Uterus (tissue), 4 donors: ENCODE results near the gene ZDHHC5. TPM values are rescaled to one million over a fixed set of nuclear protein-coding genes. Genes with fewer than 3 reads are reported as not detected.
"Not testable (repeated sequence)": the region's sequence is repeated elsewhere in the genome, so short reads cannot be mapped to it uniquely, and the experiment has no call there.

Source experiments
- DNase-seq, 2 donors: peaks; one replicate each; pipeline ENCODE4 v3.0.0-alpha.2; 2019 to 2020
- H3K27ac ChIP-seq, 2 donors: fragments of 200-600 bp; sonication (generic); 1 replicate in 1 of 2; 2 replicates in 1 of 2; pipeline ENCODE4 v1.5.1; 2016 to 2018
- H3K27me3 ChIP-seq, 2 donors: fragments of 200-600 bp; sonication (generic); one replicate each; pipeline ENCODE4 v1.5.1; 2018 to 2019; ENCODE audit warnings: control low read depth in 1 of 2
- H3K36me3 ChIP-seq, 2 donors: fragments of 200-600 bp; sonication (generic); one replicate each; pipeline ENCODE4 v1.5.1; 2019; ENCODE audit warnings: control low read depth in 1 of 2
- H3K4me1 ChIP-seq, 2 donors: fragments of 200-600 bp; sonication (generic); one replicate each; pipeline ENCODE4 v1.5.1; 2018 to 2019; ENCODE audit warnings: control low read depth in 1 of 2
- H3K4me3 ChIP-seq, 2 donors: fragments of 200-600 bp; sonication (generic); 1 replicate in 1 of 2; 2 replicates in 1 of 2; pipeline ENCODE4 v1.5.1; 2018 to 2019; ENCODE audit warnings: mild to moderate bottlenecking in 1 of 2
- H3K9me3 ChIP-seq, 2 donors: fragments of 200-600 bp; sonication (generic); one replicate each; pipeline ENCODE4 v1.5.1; 2019; ENCODE audit warnings: control low read depth in 1 of 2
- POLR2A ChIP-seq, 2 donors: fragments of 450-650 bp; IDR thresholded peaks; one replicate each; pipeline ENCODE4 v1.6.1; 2016; ENCODE audit warnings: antibody characterized with exemption in 2 of 2, mild to moderate bottlenecking in 1 of 2, moderate library complexity in 1 of 2
- intact Hi-C: fragments of 100-400 bp; cut with DNase I; formaldehyde crosslinking; loops from one replicate; pipeline ENCODE4 v1.15.1; 2023; ENCODE audit warnings: low total_unique reads
- total RNA-seq, 4 donors: library from RNA; depleted of rRNA in 3 of 4; stranded (reverse); fragments of >200 nt in 3 of 4; gene quantifications; one replicate each; pipeline versions ENCODE4 v1.1.0 to v1.2.4, GENCODE V29; 2014 to 2023
- TF ChIP-seq, protein P1 (sequence below), 4 experiments: fragments of 200-600 bp in 2 of 4; fragments of 450-650 bp in 2 of 4; sonication (generic) in 2 of 4; IDR thresholded peaks; one replicate each; pipeline ENCODE4 v1.5.1; 2016 to 2019; ENCODE audit warnings: antibody characterized with exemption in 4 of 4, mild to moderate bottlenecking in 2 of 4, moderate library complexity in 1 of 4
- donor health status: DM: yes; HTN: yes; CAD: no.

The ZDHHC5 gene
- total RNA-seq, 4 donors from 2014 or later = 27.2 to 50.6 (median 34.6) TPM

- Histone ChIP-seq H3K27me3 (no peaks in the 10 kb centered on the region), H3K4me1 (no peaks in the 10 kb centered on the region), H3K36me3 (no peaks in the 10 kb centered on the region), H3K27ac (no peak overlapping the region), H3K4me3 (no peak overlapping the region), H3K9me3 (no peaks in the 10 kb centered on the region)
- no peak for DNase-seq
- TF ChIP-seq, protein P1, sequence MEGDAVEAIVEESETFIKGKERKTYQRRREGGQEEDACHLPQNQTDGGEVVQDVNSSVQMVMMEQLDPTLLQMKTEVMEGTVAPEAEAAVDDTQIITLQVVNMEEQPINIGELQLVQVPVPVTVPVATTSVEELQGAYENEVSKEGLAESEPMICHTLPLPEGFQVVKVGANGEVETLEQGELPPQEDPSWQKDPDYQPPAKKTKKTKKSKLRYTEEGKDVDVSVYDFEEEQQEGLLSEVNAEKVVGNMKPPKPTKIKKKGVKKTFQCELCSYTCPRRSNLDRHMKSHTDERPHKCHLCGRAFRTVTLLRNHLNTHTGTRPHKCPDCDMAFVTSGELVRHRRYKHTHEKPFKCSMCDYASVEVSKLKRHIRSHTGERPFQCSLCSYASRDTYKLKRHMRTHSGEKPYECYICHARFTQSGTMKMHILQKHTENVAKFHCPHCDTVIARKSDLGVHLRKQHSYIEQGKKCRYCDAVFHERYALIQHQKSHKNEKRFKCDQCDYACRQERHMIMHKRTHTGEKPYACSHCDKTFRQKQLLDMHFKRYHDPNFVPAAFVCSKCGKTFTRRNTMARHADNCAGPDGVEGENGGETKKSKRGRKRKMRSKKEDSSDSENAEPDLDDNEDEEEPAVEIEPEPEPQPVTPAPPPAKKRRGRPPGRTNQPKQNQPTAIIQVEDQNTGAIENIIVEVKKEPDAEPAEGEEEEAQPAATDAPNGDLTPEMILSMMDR (IDR thresholded peaks at IDR 0.05) = no peak
- TF ChIP-seq POLR2A (IDR thresholded peaks at IDR 0.05) = no peak
- intact Hi-C loops = no loop called here
Observed at GRCh38 chr11:57680552-57680874, 12.6 kb downstream of the ZDHHC5 start.

DNA sequence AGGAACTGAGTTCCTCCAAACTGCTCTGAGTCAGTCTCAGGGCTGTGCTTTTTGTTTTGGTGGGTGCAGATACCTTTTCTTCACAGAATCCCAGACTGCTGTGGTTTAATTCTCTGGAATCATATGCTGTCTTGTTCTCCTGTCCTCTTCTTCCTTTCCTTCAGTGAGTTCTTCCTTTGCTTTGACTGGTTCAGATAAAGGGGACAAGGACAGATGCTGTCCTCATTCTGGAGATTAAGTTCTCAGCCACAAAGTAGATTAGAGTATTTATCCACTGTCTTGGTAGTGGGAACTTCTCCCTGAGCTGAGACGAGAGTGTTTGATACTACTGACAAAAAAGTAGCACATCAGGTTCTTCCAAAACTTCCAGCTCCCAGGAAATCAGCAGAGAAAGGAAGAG lies 13.3 kb downstream of the ZDHHC5 start:
- TF ChIP-seq POLR2A (IDR thresholded peaks at IDR 0.05) = no peak
- TF ChIP-seq, protein P1 (IDR thresholded peaks at IDR 0.05) = no peak
- H3K4me1 ChIP-seq = no peaks in the 10 kb centered on the region
- no peak overlapping the region for H3K27ac ChIP-seq
- no peak for DNase-seq
- H3K9me3 ChIP-seq = no peaks in the 10 kb centered on the region
- no peaks in the 10 kb centered on the region for H3K36me3 ChIP-seq
- no peak overlapping the region for H3K4me3 ChIP-seq
- intact Hi-C loops = no loop called here
- H3K27me3 ChIP-seq = no peaks in the 10 kb centered on the region

GRCh38 chr11:57690474-57690873 lies 22.6 kb downstream of the ZDHHC5 start:
- H3K4me3 ChIP-seq, H3K36me3 ChIP-seq, H3K27me3 ChIP-seq, H3K4me1 ChIP-seq, DNase-seq, intact Hi-C loops, H3K9me3 ChIP-seq, H3K27ac ChIP-seq: not testable (repeated sequence)

DNA sequence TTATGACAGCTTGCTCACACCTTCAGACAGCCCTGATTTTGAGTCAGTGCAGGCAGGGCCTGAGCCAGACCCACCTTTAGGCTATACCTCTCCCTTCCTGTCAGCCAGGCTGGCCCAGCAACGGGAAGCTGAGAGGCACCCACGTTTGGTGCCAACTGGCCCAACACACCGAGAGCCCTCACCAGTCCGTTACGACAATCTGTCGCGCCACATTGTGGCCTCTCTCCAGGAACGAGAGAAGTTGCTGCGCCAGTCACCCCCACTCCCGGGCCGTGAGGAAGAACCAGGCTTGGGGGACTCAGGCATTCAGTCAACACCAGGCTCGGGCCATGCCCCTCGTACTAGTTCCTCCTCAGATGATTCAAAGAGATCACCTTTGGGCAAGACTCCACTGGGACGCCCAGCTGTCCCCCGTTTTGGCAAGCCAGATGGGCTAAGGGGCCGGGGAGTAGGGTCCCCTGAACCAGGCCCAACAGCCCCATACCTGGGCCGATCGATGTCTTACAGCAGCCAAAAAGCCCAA lies 31.0 kb downstream of the ZDHHC5 start:
- DNase-seq = no peak
- Histone ChIP-seq H3K4me1 (no peaks in the 10 kb centered on the region), H3K27ac (no peak overlapping the region), H3K9me3 (no peaks in the 10 kb centered on the region), H3K27me3 (no peaks in the 10 kb centered on the region), H3K4me3 (no peak overlapping the region), H3K36me3 (no peaks in the 10 kb centered on the region)
- TF ChIP-seq, protein P1 (IDR thresholded peaks at IDR 0.05) = no peak
- TF ChIP-seq POLR2A (IDR thresholded peaks at IDR 0.05) = no peak
- intact Hi-C loops = no loop called here

- Histone ChIP-seq H3K27me3 (no peaks in the 10 kb centered on the region), H3K4me1 (no peaks in the 10 kb centered on the region), H3K4me3 (no peak overlapping the region), H3K36me3 (no peaks in the 10 kb centered on the region), H3K9me3 (no peaks in the 10 kb centered on the region), H3K27ac (no peak overlapping the region)
- intact Hi-C loops = no loop called here
- TF ChIP-seq, protein P1 (IDR thresholded peaks at IDR 0.05) = no peak
- TF ChIP-seq POLR2A (IDR thresholded peaks at IDR 0.05) = no peak
- DNase-seq = no peak
Observed at GRCh38 chr11:57699813-57700212, 31.9 kb downstream of the ZDHHC5 start.

GRCh38 chr11:57700425-57700824 lies 32.5 kb downstream of the ZDHHC5 start:
- Histone ChIP-seq H3K4me3 (no peak overlapping the region), H3K4me1 (no peaks in the 10 kb centered on the region), H3K9me3 (no peaks in the 10 kb centered on the region), H3K27me3 (no peaks in the 10 kb centered on the region), H3K27ac (no peak overlapping the region), H3K36me3 (no peaks in the 10 kb centered on the region)
- TF ChIP-seq, protein P1 (IDR thresholded peaks at IDR 0.05) = no peak
- no peak for TF ChIP-seq POLR2A (IDR thresholded peaks at IDR 0.05)
- no peak for DNase-seq
- intact Hi-C loops = no loop called here
